HG03575 (cell line): Measurements from ENCODE around the gene NPW.

Experiments used
- ATAC-seq: cut with Tn5 transposase; IDR thresholded peaks from one replicate; pipeline ENCODE4 v1.9.1; 2021; ENCODE audit not compliant: unreplicated experiment, insufficient number of reproducible peaks, low FRiP score; ENCODE audit errors: extremely low read depth

Gene NPW

DNA sequence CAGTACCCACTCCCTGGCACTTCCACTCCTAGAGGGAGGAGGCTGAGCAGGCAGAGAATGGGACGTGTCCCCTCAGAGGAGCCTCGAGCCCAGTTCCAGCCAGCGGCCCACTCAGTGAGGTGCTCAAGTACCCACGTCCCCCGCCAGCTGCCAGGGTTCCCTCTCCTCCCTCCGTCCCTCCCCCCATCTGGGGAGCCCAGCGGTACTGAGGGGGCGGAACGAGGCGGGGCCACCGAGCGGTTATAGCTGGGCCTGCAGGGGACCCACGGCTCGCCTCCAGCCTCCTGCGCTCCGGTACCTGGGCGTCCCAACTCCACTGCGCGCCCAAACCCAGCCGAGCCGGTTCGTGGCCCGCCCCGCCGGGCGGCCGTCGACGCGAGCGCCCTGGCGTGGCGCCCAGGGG lies at the start of gene NPW:
TSS of gene NPW (plus strand) at position 268 of the 403 bp plus-strand sequence.
- ATAC-seq: no peak

DNA sequence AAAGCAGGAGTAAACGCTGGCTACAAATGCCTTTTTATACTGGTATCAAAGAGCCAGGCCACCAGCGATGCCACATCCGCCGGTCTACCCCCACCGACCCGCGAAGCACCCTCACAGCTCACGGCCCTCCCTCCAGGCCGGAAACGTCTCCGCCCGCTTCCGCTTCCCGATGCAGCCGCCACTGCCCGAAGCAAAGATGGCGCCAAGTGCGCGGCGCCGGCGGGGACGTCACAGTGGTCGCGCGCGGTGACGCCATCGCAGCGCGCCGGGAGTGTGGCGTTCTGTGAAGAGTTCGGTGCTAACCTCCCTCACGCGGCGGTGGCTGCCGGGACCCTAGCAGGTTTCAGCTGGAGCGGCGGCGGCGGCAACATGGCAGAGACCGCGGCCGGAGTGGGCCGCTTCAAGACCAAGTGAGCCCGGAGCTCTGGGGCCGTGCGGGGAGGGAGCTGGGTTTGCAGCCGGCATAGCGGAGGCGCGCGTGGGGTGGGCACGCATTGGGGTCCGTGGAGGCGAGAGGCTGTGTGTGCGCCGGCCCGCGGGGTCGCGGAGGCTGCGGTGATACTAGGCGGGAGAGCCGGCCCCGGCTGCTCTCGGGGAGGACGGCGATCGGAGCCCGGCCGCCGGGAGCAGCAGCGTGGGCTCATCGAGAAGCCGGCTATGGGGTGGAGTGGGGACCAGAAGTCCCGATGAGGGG lies 47.6 kb upstream of the NPW start, which contains the start of gene TBL3:
TSS of gene TBL3 (plus strand) at position 258 of the 694 bp plus-strand sequence. CDS start at position 370, 112 bp downstream.
- ATAC-seq: no peak

DNA sequence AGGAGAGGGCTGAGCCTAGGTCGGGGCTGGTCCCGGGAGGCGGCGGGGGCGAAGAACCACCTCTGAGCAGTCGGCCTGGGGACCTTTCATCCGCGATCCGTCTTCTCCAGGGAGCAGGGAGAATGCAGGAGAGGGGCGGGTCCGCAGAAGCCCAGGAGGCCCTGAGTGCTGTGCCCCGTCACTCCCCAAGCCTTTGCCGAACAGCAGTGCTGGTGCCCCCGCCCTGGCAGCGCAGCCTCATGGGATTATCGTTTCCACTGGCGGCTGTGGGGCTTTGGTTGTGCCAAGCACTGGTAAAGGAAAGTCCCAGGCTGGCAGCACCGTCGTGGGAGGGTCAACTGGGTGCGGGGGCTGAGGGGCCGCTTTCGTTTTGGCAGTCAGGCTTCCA lies 47.1 kb upstream of the NPW start:
- no peak for ATAC-seq

DNA sequence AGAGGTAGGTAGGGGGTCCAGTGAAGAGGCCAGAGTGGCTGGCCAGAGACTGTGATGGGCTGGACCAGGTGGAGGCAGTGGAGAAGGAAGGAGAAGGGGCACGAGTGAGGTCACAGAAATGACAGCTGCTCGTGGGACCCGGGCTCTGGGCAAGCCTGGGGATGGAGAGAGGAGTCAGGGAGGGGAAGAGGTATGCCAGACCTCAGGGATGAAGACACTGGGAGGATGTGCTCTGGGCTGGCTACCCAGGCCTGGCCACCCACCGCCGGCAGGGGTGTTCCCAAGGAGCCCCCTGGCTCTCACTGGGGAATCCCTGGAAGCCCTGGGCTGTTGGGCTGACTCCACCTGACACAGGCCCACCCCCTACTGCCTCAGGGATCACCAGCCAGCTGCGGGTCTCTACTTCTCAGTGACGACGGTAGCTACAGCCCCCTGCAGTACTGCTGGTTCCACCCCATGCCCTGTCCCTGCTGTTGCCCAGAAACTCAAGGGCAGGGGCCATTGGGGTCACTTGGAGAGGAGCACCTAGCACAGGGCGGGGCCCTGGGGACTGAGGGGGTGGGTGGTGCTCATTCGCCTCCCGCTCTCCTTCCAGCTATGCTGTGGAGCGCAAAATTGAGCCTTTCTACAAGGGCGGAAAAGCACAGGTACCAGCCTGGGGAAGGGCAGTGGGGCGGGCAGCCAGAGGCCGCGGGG lies 46.0 kb upstream of the NPW start:
- ATAC-seq: no peak

DNA sequence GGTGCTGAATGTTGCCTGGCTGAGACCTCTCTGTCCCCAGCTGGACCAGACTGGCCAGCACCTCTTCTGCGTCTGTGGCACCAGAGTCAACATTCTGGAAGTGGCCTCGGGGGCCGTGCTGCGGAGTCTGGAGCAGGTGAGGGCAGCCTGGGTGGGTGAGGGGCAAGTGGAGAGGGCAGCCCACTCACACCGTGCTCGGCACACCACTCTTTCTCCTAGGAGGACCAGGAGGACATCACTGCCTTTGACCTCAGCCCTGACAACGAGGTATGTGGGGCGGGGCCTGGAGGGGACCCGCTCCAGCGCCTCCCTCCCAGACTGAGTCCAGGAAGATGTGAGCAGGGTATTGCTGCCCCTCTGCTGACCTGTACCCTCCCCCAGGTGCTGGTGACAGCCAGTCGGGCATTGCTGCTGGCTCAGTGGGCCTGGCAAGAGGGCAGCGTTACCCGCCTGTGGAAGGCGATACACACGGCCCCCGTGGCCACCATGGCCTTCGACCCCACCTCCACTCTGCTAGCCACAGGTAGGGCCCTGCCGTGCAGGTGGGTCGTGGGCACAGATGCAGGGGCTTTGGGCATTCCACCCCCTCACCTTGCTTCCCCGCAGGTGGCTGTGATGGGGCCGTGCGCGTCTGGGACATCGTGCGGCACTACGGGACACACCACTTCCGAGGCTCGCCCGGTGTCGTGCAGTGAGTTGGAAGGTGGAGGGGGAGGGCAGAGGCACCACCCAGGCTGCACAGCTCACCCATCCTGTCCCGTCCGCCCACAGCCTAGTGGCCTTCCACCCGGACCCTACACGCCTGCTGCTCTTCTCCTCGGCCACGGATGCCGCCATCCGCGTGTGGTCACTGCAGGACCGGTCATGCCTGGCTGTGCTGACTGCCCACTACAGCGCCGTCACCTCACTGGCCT lies 45.2 kb upstream of the NPW start:
- no peak for ATAC-seq

DNA sequence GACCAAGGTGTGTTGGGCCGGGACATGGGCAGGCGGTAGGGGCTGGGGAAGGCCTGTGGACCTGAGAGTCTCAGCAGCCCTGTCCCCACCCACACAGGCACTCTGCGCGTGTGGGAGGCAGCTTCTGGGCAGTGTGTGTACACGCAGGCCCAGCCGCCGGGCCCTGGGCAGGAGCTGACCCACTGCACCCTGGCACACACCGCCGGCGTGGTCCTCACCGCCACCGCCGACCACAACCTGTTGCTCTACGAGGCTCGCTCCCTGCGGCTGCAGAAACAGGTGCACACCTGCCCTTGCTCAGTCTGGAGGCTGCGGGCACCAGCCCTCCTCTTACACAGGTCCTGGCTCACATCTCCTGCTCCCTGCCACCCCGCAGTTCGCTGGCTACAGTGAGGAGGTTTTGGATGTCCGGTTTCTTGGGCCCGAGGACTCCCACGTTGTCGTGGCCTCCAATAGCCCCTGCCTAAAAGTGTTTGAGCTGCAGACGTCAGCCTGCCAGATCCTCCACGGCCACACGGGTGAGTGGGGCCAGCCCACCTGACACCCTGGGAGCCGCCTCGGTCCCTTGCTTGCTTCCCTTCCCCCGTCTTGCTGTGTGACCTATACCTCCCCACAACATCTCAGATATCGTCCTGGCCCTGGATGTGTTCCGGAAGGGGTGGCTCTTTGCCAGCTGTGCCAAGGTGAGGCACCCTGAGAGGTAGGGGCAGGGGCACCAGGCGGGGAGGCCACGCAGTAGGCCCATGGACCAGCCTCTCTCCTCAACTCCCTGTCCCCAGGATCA lies 44.0 kb upstream of the NPW start:
- ATAC-seq: no peak

DNA sequence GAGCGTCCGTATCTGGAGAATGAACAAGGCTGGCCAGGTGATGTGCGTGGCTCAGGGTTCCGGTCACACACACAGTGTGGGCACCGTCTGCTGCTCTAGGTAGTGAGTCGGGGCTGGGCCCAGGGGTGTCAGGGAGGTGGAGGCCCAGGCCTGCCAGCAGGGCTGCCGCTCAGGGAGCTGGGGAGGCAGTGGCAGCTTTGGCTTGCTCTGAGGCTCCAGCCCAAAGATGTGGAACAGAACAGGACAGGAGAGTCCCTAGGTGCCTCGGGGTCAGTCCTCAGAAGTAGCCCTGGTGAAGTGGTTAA lies 43.4 kb upstream of the NPW start:
- ATAC-seq: no peak

DNA sequence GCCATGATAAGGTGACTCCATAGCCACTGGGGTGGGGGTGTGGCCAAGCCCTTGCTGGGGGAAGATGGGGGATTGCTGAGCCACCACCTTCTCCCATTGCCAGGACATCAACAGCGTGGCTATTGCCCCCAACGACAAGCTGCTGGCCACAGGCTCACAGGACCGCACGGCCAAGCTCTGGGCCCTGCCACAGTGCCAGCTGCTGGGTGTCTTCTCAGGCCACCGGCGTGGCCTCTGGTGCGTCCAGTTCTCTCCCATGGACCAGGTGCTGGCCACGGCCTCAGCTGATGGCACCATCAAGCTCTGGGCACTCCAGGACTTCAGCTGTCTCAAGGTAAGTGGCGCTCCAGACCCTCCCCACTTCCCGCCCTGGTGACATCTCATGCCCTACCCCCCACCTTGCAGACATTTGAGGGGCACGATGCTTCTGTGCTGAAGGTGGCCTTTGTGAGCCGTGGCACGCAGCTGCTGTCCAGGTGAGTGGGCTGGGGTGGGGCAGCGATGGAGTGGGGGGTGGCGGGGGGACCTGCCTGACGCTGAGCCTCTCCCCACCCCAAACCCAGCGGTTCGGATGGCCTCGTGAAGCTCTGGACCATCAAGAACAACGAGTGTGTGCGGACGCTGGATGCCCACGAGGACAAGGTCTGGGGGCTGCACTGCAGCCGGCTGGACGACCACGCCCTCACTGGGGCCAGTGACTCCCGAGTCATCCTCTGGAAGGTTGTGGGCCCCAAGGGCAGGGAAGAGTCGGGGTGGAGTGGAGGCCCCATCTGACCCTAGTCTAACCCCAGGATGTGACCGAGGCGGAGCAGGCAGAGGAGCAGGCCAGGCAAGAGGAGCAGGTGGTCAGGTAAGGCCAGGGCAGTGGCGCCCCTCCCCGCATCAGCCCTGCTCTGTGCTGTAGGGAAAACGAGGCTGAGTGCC lies 42.4 kb upstream of the NPW start:
- no peak for ATAC-seq

DNA sequence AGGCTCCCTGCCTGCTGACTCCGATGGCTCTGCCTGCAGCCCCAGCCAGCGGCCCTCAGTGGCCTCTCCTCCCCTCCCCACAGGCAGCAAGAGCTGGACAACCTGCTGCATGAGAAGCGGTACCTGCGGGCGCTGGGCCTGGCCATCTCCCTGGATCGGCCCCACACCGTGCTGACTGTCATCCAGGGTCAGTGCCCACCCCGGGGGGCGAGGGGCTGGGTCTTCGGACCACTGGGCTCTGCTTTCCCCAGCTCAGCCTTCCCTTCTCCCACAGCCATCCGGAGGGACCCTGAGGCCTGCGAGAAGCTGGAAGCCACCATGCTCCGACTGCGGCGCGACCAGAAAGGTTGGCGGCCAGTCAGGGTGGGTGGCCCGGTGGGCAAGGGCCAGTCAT lies 41.7 kb upstream of the NPW start:
- no peak for ATAC-seq

DNA sequence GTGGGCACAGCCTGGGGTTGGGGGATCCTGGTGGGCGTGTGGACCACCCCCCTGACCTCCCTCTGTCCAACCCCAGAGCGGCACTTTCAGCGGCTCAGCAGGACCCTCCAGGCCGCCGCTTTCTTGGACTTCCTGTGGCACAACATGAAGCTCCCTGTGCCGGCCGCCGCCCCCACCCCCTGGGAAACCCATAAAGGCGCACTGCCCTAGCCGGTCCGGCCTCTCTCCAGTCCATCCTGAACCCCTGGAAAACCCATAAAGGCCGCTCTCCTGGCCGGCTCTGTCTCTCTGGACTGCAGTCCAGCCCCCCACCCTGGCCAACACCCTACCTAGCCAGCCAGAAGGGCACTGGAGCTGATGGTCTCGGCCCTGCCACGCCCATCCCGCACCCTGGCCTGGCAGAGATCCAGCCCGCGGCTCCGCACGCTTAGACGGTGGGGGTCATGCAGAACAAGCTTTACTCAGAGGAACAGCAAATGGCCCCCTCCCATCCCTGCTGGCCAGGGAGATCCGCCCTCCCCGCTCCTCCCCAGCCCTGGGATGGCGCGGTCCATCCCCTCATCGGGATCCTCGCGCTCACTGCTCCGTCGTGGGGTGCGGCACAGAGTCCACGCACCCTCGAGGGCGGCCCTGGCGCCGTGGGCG lies 41.0 kb upstream of the NPW start:
- no peak for ATAC-seq

DNA sequence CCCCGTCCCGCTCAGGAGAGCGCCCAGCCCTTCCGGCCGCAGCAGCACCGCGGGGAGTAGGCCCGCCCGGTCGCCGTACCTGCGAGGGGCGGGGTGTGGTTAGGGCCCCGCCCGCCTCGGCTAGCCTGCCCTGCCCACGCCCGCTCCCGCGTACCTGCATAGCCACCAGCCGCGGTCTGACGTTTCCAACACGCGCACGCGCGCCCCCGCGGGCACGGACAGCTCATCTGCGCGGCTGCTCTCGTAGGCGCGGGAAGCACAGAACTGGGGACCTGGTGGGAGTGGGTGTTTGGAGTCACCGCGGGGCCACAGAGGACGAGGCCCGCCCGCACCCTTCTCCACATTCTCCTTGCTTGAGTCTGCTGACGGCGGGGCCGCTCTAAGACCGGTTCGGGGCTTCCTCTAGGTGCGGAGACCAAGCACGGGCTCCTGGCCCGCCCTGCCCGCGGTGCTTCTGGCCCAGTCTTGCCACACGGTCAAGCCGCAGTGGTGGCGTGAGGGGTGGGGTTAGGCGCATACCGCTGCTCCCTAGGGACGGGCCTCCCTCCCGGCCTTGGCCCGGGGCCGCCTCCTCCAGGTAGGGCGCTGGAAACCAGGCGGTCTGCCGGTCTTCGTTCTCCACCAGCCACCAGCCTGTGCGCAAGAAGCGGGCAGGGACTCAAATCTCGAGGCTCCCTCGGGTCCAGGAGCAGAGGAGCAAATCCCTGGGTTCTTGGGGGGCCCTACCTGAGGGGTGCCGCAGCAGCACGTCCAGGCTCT lies 40.1 kb upstream of the NPW start:
- no peak for ATAC-seq

DNA sequence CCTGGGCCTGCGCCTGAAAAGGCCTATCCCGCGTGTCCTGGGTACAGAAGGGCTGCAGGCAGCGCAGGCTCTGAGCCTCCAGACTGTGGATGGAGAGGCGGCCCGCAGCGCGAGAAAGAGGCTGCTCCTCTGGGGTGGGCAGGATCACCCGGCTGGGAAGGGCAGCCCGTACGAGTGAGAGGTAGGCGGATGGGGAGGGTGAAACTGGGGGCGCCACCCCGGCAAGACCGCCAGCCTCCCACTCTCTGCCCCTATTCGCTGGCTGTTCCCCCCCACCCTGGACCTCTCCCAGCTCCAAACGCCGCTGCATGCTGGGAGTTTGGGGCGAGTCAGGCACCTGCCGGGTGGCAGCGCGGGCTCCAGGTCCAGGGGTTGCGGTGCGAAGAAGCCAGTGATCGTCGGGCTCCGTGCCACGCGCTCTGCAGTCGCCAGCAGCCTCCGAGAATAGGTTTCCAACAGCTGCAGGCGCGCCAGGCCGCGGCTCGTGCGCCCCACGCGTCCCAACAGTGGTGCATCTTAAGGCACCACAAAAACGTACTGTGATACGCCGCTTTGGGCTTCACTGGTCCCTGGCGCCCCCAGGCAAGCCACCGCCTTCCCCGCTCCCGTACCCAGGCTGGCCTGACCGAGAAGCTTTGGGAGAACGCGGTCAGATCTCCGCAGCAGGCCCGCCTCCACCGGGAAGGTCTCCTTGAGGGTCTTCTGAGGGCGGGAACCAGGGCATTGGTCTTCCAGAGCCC lies 39.4 kb upstream of the NPW start:
- ATAC-seq: no peak

DNA sequence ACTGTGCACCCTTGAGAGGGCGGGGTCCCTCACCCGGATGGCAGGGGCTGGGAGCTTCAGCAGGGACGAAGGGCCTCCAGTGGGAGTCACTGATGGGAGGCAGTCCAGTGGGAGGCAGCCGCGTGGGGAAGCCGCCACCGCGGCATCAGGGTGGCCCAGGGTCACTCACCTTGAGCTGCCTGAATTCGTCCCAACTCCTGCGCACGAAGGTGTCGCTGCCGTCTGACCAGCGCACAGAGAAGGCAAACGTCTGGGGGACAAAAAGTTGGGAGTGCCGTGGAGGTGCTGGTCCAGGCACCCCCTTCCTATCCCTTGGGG lies 38.9 kb upstream of the NPW start:
- no peak for ATAC-seq

DNA sequence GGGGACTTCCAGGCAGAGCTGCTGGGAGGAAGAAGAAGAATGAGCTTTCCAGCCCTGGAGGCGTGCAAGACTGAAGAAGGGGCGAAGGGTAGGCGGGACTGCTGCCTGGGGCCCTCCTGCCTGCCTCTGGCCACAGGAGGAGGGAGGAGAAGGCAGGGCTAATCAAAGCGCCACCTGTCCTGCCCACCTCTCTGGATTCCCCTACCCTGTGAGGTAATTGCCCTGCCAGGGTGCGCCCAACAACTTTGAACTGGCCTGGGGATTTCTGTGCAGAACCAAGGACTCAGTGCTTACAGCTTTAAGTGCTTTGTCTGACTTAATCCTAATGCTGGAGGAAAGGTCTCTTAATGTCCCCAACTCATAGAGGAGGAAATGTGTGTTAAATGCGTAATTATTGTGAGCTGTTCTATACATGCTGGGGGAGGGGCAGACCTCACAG lies 38.2 kb upstream of the NPW start, which contains the start of gene NOXO1:
TSS of gene NOXO1 (minus strand) at position 72 of the 439 bp plus-strand sequence. CDS start 290 bp downstream, outside the sequence.
- ATAC-seq: no peak

DNA sequence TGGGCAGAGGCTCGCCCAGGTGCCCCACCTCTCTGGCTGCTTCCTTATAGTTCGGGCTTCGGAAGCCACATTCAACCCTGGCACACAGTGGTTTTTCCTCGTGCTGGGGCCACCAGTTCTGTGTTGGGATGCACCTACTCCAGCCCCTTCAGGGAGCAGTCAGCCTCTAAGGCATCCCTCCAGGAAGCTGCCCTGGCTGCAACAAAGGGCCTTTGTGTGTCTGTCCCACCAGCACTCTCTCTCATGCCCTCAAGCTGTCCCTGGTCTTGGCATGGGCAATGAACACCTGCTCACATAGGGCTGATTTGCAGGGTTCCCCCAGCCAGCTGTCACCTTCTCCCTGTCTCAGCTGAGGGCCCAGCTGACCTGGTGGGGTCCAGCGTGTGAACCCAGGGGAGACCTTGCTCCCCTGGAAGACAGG lies 37.6 kb upstream of the NPW start:
- no peak for ATAC-seq

DNA sequence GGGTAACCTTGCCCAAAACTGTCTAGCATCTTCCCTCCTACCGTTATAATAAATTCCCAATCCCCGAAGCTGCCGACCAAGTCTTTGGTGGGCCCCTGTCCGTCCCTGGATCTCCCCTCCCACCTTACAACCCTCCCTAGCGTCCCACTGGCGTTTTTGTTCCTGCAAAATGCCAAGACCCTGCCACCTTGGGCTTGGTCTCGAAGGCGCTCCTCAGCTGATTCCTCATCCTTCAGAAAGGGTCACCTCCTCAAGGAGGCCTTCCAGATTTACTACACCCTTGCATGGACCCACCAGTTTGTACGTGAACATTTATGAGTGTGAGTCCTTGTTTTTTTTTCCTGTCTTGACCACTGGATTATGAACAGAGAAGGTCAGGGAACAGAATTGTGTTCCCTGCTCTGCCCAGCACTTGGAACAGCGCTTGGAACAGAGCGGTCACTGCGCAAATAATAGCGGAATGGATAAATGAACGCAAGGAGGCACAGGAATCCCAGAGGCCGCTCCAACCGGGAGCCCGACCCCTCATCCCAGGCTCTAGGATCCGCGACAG lies 36.5 kb upstream of the NPW start:
- no peak for ATAC-seq
